Measurements from ENCODE around the gene KIAA0319L. TPM values are rescaled to one million over a fixed set of nuclear protein-coding genes. Genes with fewer than 3 reads are reported as not detected.
A peak's percentile ranks its signal among the peaks of the same experiment; 100 is the strongest.

KIAA0319L gene
- total RNA-seq, 4 donors from 2014 or later = 65.8 to 123 (median 111) TPM

- intact Hi-C loops (cut with DNase I) = no loop called here
- WGBS, 2 donors = 69 to 70% methylated on average over 4 of the region's 4 CpGs
- peaks cover 11 to 12% of the 10 kb centered on the region in 2 donors for H3K36me3 ChIP-seq
- DNase-seq = no peak
- no peak overlapping the region for H3K4me3 ChIP-seq (replicated peaks in 1 of 3)
- TF ChIP-seq CTCF (IDR thresholded peaks at IDR 0.05) = no peak
- no peak for TF ChIP-seq POLR2A (IDR thresholded peaks at IDR 0.05)
- H3K9me3 ChIP-seq = no peaks in the 10 kb centered on the region
- H3K27me3 ChIP-seq = no peaks in the 10 kb centered on the region
- H3K4me1 ChIP-seq = peaks cover 22 to 41% of the 10 kb centered on the region in 2 donors
- no peak overlapping the region for H3K27ac ChIP-seq
Measured at GRCh38 chr1:35555212-35555584, 2.0 kb downstream of the KIAA0319L start.

- Histone ChIP-seq H3K36me3 (peaks cover 11 to 12% of the 10 kb centered on the region in 2 donors), H3K27ac (peak overlapping the region in 2 of 3 donors; percentile 15 to 23), H3K27me3 (no peaks in the 10 kb centered on the region), H3K9me3 (no peaks in the 10 kb centered on the region), H3K4me3 (replicated peaks in 1 of 3) (no peak overlapping the region), H3K4me1 (peaks cover 22 to 41% of the 10 kb centered on the region in 2 donors)
- 39 to 45% methylated on average over 7 of the region's 7 CpGs for WGBS, 2 donors
- TF ChIP-seq POLR2A (IDR thresholded peaks at IDR 0.05) = no peak
- TF ChIP-seq CTCF (IDR thresholded peaks at IDR 0.05) = no peak
- peak; percentile 81 to 84 for DNase-seq
- intact Hi-C loops (cut with DNase I) = no loop called here
Measured at GRCh38 chr1:35554266-35555211, 2.7 kb downstream of the KIAA0319L start.

- H3K9me3 ChIP-seq = no peaks in the 10 kb centered on the region
- intact Hi-C loops (cut with DNase I) = no loop called here
- no peak for DNase-seq
- peak overlapping the region in 1 of 3 donors; percentile 15 for H3K27ac ChIP-seq
- H3K27me3 ChIP-seq = no peaks in the 10 kb centered on the region
- H3K4me1 ChIP-seq = peaks cover 22 to 41% of the 10 kb centered on the region in 2 donors
- WGBS, 2 donors = 62 to 67% methylated on average over 2 of the region's 2 CpGs
- H3K4me3 ChIP-seq (replicated peaks in 1 of 3) = no peak overlapping the region
- TF ChIP-seq CTCF (IDR thresholded peaks at IDR 0.05) (no peak), POLR2A (IDR thresholded peaks at IDR 0.05) (no peak)
- peaks cover 11 to 12% of the 10 kb centered on the region in 2 donors for H3K36me3 ChIP-seq
Measured at GRCh38 chr1:35553851-35554250, 3.4 kb downstream of the KIAA0319L start.

- no peak for DNase-seq
- intact Hi-C loops (cut with DNase I) = no loop called here
- H3K36me3 ChIP-seq = peaks cover under 1 to 3% of the 10 kb centered on the region in 2 donors
- no peaks in the 10 kb centered on the region for H3K9me3 ChIP-seq
- H3K4me3 ChIP-seq (replicated peaks in 1 of 3) = no peak overlapping the region
- TF ChIP-seq CTCF (IDR thresholded peaks at IDR 0.05) (no peak), POLR2A (IDR thresholded peaks at IDR 0.05) (no peak)
- H3K4me1 ChIP-seq = peaks cover 14 to 28% of the 10 kb centered on the region in 2 donors
- WGBS, 2 donors = 93 to 100% methylated on average over 1 of the region's 1 CpG
- no peaks in the 10 kb centered on the region for H3K27me3 ChIP-seq
- no peak overlapping the region for H3K27ac ChIP-seq
Measured at GRCh38 chr1:35546614-35547013, 10.6 kb downstream of the KIAA0319L start.

- intact Hi-C loops (cut with DNase I) = no loop called here
- DNase-seq = peak; percentile 66 to 72
- WGBS, 2 donors = 59 to 74% methylated on average over 3 of the region's 3 CpGs
- Histone ChIP-seq H3K9me3 (no peaks in the 10 kb centered on the region), H3K27ac (no peak overlapping the region), H3K4me3 (replicated peaks in 1 of 3) (no peak overlapping the region), H3K27me3 (no peaks in the 10 kb centered on the region), H3K4me1 (peaks cover 14 to 44% of the 10 kb centered on the region in 2 donors), H3K36me3 (peaks cover 0 to 3% of the 10 kb centered on the region in 2 donors)
- TF ChIP-seq POLR2A (IDR thresholded peaks at IDR 0.05) = no peak
- peak in 4 of 6 experiments; percentile 24 to 34 (median 33) for TF ChIP-seq CTCF (IDR thresholded peaks at IDR 0.05)
Measured at GRCh38 chr1:35544976-35545375, 12.2 kb downstream of the KIAA0319L start.

All from thyroid gland (tissue), 4 donors.